GM23338 (cell line): ENCODE data around the gene CNNM2. TPM values are rescaled to one million over a fixed set of nuclear protein-coding genes. Genes with fewer than 3 reads are reported as not detected.

Experiments
- ATAC-seq: fragments of 200-7000 bp; cut with Tn5 transposase; 3 replicates; pipeline ENCODE4 v1.9.1; 2020
- DNase-seq: peaks from one replicate; pipeline ENCODE4 v3.0.0-alpha.2; 2015; ENCODE audit warnings: low spot score
- H2AFZ ChIP-seq: fragments of 200-600 bp; sonication (generic); 2 replicates; pipeline ENCODE4 v1.8.0; 2016; ENCODE audit warnings: antibody characterized with exemption, mild to moderate bottlenecking, moderate library complexity
- H3F3A ChIP-seq: fragments of 200-600 bp; sonication (generic); replicated peaks from 2 replicates; pipeline ENCODE4 v1.8.0; 2017; ENCODE audit warnings: antibody characterized with exemption, mixed run types, low read depth
- H3K27ac ChIP-seq: fragments of 200-600 bp; sonication (generic); 2 replicates; pipeline ENCODE4 v1.6.1; 2016; ENCODE audit warnings: low read depth
- H3K27me3 ChIP-seq: fragments of 200-600 bp; sonication (generic); 2 replicates; pipeline ENCODE4 v1.8.0; 2016; ENCODE audit warnings: mild to moderate bottlenecking, mixed run types, moderate library complexity; ENCODE audit not compliant: insufficient read depth
- H3K36me3 ChIP-seq: fragments of 200-600 bp; sonication (generic); 2 replicates; pipeline ENCODE4 v1.8.0; 2016; ENCODE audit warnings: mild to moderate bottlenecking; ENCODE audit not compliant: insufficient read depth
- H3K4me1 ChIP-seq: fragments of 200-600 bp; sonication (generic); 2 replicates; pipeline ENCODE4 v1.8.0; 2016; ENCODE audit warnings: mild to moderate bottlenecking, moderate library complexity; ENCODE audit not compliant: insufficient read depth
- H3K4me2 ChIP-seq: fragments of 200-600 bp; sonication (generic); 2 replicates; pipeline ENCODE4 v1.7.1; 2017; ENCODE audit warnings: mixed run types
- H3K4me3 ChIP-seq: fragments of 200-600 bp; sonication (generic); 2 replicates; pipeline ENCODE4 v1.6.1; 2016; ENCODE audit warnings: mixed run types
- H3K79me2 ChIP-seq: fragments of 200-600 bp; sonication (generic); replicated peaks from 2 replicates; pipeline ENCODE4 v1.8.0; 2017; ENCODE audit warnings: mild to moderate bottlenecking; ENCODE audit not compliant: insufficient read depth
- H3K9me2 ChIP-seq: fragments of 200-600 bp; sonication (generic); 2 replicates; pipeline ENCODE4 v1.8.0; 2017; ENCODE audit not compliant: insufficient read depth
- H4K20me1 ChIP-seq: fragments of 200-600 bp; sonication (generic); replicated peaks from 2 replicates; pipeline ENCODE4 v1.8.0; 2017; ENCODE audit warnings: mild to moderate bottlenecking; ENCODE audit not compliant: insufficient read depth
- H3K27ac Mint-ChIP-seq: 2 replicates; pipeline ENCODE4 v1.8.0; 2020; ENCODE audit warnings: inconsistent platforms, mild to moderate bottlenecking, moderate library complexity, mixed read lengths
- H3K27me3 Mint-ChIP-seq: 3 replicates; pipeline ENCODE4 v1.8.0; 2022; ENCODE audit warnings: low read depth, mild to moderate bottlenecking, moderate library complexity, mixed read lengths, inconsistent platforms; ENCODE audit not compliant: insufficient read depth, poor library complexity
- H3K36me3 Mint-ChIP-seq: 3 replicates; pipeline ENCODE4 v1.8.0; 2021; ENCODE audit warnings: low read depth, mild to moderate bottlenecking, inconsistent platforms, moderate library complexity, mixed read lengths
- H3K4me1 Mint-ChIP-seq: 3 replicates; pipeline ENCODE4 v1.8.0; 2020; ENCODE audit warnings: mild to moderate bottlenecking, inconsistent platforms, mixed read lengths
- H3K4me3 Mint-ChIP-seq: 3 replicates; pipeline ENCODE4 v1.8.0; 2021; ENCODE audit warnings: moderate library complexity, mild to moderate bottlenecking, inconsistent platforms, mixed read lengths
- H3K9me3 Mint-ChIP-seq: 3 replicates; pipeline ENCODE4 v1.8.0; 2020; ENCODE audit warnings: moderate library complexity, mild to moderate bottlenecking, inconsistent platforms, mixed read lengths
- EZH2phosphoT487 ChIP-seq: fragments of 200-600 bp; sonication (generic); IDR thresholded peaks from one replicate; pipeline ENCODE4 v1.8.1; 2018; ENCODE audit warnings: antibody characterized with exemption; ENCODE audit not compliant: unreplicated experiment
- JUNB ChIP-seq: IDR thresholded peaks from one replicate; pipeline ENCODE4 v1.6.1; 2016; ENCODE audit warnings: antibody characterized with exemption; ENCODE audit not compliant: unreplicated experiment
- NANOG ChIP-seq: IDR thresholded peaks from 2 replicates; pipeline ENCODE4 v1.6.1; 2016; ENCODE audit warnings: antibody characterized with exemption, borderline replicate concordance
- POLR2AphosphoS5 ChIP-seq: IDR thresholded peaks from 2 replicates; pipeline ENCODE4 v1.6.1; 2016; ENCODE audit warnings: antibody characterized with exemption, low read depth
- STAT1 ChIP-seq: IDR thresholded peaks from one replicate; pipeline ENCODE4 v1.6.1; 2016; ENCODE audit warnings: antibody characterized with exemption; ENCODE audit not compliant: unreplicated experiment
- ZNF331 ChIP-seq: fragments of 250-450 bp; sonication (Bioruptor Pico); IDR thresholded peaks from 2 replicates; pipeline ENCODE4 v1.5.0; 2020; ENCODE audit warnings: low read depth, mild to moderate bottlenecking, moderate library complexity
- polyA plus RNA-seq: library from polyadenylated mRNA; unstranded; fragments of >200 nt; fragmentation: Nextera tagmentation; extraction: Ambion mirVana; gene quantifications from 2 replicates; pipeline ENCODE4 v1.2.1, GENCODE V29; 2016
- total RNA-seq: library from RNA; depleted of rRNA; stranded (reverse); fragments of >200 nt; shearing (Covaris generic); gene quantifications from 2 replicates; pipeline ENCODE4 v1.2.3, GENCODE V29; 2014
- TF ChIP-seq, protein P1 (sequence below), 2 experiments: fragments of 200-600 bp in 1 of 2; sonication (generic) in 1 of 2; conservative IDR thresholded peaks; 2 replicates each; pipeline versions ENCODE4 v1.5.1 to v1.6.1; 2016 to 2017; ENCODE audit warnings: antibody characterized with exemption in 2 of 2, low read depth in 2 of 2, mild to moderate bottlenecking in 2 of 2, moderate library complexity in 1 of 2
- TF ChIP-seq, protein P2 (sequence below): IDR thresholded peaks from one replicate; pipeline ENCODE4 v1.6.1; 2018; ENCODE audit warnings: antibody characterized with exemption; ENCODE audit not compliant: unreplicated experiment
- TF ChIP-seq, protein P3 (sequence below): IDR thresholded peaks from 2 replicates; pipeline ENCODE4 v1.6.1; 2016; ENCODE audit warnings: antibody characterized with exemption

CNNM2 gene
- total and polyA plus RNA-seq, 2 experiments from 2014 or later = 4.5 to 31.3 TPM

DNA sequence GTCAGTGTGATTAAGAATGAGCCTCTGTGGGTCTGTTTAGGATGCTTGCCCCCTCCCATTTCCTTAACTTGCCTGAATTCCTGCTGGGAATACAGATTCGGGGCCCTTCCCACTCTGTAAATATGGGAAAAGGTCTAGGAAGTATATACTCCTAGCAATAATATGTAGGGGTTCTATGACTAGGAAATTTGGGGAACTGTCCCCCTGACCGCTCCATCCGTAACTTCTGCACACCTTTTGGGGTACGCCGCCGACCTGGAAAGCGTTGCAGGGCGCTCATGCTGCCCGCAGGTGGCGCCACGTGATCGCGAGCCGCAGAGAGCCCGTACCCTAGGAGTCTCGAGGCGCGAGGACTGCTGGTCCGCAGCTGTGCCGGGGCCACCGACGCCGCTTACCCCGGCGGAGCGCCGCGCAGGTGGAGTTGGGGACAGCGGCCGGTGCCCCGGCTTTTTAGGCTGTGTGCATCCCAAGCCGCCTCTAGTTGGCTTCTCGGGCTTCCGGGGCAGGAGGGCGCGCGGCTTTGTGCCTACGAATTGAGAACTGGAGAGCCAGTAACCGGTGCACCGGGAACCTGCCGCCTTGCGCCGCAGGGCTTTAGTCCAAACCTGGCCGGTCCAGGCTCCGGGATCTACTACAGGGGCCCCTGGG lies 656 bp upstream of the CNNM2 start:
- Mint-ChIP-seq H3K9me3 (no peaks in the 10 kb centered on the region), H3K4me1 (peaks cover 29% of the 10 kb centered on the region), H3K4me3 (peak overlapping the region; percentile 83), H3K27me3 (peaks cover 23% of the 10 kb centered on the region), H3K27ac (peak overlapping the region; percentile 94), H3K36me3 (no peaks in the 10 kb centered on the region; the same call in 2 of the 3 replicates)
- Histone ChIP-seq H3K9me2 (no peaks in the 10 kb centered on the region), H3K79me2 (peaks cover 27% of the 10 kb centered on the region), H3K27ac (peak overlapping the region; percentile 90), H3K4me3 (peak overlapping the region; percentile 88), H4K20me1 (peaks cover 5% of the 10 kb centered on the region; the same call in 1 of the 2 replicates), H2AFZ (peak overlapping the region; percentile 99), H3K4me2 (peak overlapping the region; percentile 81), H3F3A (0 out of 2 replicates have a peak, but pooled peaks cover 6% of the 10 kb centered on the region), H3K27me3 (peaks cover 22% of the 10 kb centered on the region), H3K36me3 (no peaks in the 10 kb centered on the region), H3K4me1 (peaks cover 22% of the 10 kb centered on the region)
- TF ChIP-seq, protein P1, sequence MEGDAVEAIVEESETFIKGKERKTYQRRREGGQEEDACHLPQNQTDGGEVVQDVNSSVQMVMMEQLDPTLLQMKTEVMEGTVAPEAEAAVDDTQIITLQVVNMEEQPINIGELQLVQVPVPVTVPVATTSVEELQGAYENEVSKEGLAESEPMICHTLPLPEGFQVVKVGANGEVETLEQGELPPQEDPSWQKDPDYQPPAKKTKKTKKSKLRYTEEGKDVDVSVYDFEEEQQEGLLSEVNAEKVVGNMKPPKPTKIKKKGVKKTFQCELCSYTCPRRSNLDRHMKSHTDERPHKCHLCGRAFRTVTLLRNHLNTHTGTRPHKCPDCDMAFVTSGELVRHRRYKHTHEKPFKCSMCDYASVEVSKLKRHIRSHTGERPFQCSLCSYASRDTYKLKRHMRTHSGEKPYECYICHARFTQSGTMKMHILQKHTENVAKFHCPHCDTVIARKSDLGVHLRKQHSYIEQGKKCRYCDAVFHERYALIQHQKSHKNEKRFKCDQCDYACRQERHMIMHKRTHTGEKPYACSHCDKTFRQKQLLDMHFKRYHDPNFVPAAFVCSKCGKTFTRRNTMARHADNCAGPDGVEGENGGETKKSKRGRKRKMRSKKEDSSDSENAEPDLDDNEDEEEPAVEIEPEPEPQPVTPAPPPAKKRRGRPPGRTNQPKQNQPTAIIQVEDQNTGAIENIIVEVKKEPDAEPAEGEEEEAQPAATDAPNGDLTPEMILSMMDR (conservative IDR thresholded peaks at IDR 0.05; ENCODE audit: low read depth in 2 of 2) = peak; percentile 88 to 99
- TF ChIP-seq, protein P2, sequence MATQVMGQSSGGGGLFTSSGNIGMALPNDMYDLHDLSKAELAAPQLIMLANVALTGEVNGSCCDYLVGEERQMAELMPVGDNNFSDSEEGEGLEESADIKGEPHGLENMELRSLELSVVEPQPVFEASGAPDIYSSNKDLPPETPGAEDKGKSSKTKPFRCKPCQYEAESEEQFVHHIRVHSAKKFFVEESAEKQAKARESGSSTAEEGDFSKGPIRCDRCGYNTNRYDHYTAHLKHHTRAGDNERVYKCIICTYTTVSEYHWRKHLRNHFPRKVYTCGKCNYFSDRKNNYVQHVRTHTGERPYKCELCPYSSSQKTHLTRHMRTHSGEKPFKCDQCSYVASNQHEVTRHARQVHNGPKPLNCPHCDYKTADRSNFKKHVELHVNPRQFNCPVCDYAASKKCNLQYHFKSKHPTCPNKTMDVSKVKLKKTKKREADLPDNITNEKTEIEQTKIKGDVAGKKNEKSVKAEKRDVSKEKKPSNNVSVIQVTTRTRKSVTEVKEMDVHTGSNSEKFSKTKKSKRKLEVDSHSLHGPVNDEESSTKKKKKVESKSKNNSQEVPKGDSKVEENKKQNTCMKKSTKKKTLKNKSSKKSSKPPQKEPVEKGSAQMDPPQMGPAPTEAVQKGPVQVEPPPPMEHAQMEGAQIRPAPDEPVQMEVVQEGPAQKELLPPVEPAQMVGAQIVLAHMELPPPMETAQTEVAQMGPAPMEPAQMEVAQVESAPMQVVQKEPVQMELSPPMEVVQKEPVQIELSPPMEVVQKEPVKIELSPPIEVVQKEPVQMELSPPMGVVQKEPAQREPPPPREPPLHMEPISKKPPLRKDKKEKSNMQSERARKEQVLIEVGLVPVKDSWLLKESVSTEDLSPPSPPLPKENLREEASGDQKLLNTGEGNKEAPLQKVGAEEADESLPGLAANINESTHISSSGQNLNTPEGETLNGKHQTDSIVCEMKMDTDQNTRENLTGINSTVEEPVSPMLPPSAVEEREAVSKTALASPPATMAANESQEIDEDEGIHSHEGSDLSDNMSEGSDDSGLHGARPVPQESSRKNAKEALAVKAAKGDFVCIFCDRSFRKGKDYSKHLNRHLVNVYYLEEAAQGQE = no peak
- TF ChIP-seq NANOG (no peak), POLR2AphosphoS5 (no peak), ZNF331 (CRISPR knock-in tag) (no peak), STAT1 (no peak), EZH2phosphoT487 (no peak), JUNB (no peak)
- TF ChIP-seq, protein P3, sequence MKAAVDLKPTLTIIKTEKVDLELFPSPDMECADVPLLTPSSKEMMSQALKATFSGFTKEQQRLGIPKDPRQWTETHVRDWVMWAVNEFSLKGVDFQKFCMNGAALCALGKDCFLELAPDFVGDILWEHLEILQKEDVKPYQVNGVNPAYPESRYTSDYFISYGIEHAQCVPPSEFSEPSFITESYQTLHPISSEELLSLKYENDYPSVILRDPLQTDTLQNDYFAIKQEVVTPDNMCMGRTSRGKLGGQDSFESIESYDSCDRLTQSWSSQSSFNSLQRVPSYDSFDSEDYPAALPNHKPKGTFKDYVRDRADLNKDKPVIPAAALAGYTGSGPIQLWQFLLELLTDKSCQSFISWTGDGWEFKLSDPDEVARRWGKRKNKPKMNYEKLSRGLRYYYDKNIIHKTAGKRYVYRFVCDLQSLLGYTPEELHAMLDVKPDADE = no peak
- DNase-seq = peak; percentile 91
- peak; percentile 72 for ATAC-seq
